Central memory CD4-positive, alpha-beta T cell (primary cell): ENCODE measurements around the gene CNDP1.
"Not testable (repeated sequence)": the region's sequence is repeated elsewhere in the genome, so short reads cannot be mapped to it uniquely, and the experiment has no call there.

Experiments
- DNase-seq: peaks from one replicate; pipeline ENCODE4 v3.0.0; 2022

Gene CNDP1

GRCh38 chr18:74521068-74521725, 13.1 kb upstream of the CNDP1 start:
- no peak for DNase-seq

DNA sequence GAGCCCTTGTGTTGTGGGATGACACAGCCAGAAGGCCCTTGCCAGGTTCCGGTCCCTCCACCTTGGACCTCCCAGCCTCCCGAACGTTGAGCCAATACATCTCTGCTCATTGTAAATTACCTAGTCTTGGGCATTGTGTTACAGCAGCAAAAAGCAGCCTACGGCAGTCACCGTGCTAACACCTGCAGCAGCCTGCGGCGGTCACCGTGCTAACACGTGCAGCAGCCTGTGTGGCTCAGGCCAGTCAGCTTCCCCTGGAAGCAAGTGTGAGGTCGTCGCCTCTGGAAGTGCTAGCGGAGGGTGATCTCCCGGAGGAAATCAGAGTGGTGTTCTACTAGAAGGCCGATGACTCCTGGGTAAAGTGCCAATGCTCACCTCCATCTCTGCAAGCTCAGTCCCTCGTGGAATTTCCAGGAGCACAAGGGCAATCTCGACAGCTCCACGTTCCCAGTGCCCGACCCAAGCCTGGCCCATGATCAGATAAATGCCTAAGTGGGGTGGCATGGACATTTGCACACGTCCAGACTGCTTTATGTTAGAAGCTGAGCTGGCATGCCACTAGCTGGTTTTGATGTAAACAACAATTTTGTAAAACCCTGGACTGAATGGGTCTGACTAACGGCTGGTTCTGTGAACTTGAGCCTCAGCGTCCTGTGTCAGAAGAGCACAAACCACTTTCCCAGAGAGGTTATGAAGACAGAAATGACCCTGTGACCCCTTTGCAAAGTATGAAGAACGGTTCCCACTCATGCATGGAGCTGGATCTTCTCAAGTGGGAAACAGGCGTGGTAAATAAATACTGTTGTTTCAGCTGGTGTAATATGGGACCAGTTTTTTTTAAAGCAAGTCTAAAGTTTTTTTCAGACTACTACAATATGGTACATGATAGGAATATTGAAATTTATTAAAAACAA, 11.4 kb upstream of the CNDP1 start:
- no peak for DNase-seq

DNA sequence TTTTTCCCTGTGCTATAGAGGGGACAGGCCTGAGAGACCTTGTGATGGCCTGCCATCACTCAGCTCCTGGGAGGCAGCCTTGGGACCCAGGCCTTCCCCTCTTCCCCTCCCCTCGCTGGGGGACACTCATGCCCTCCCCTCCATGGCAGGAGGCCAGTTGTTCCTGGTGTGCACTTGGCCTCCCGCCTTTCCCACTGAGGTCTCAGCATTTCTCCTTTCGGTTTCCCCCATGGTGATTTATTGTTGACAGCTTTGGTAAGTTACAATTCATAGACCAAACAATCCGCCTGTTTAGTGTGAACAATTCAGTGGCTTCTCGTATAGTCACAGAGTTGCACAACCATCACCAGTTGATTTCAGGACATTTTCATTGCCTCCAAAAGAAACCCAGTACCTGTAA, 10.2 kb upstream of the CNDP1 start:
- no peak for DNase-seq

- DNase-seq, result not testable (repeated sequence)
These were observed 9.4 kb upstream of the CNDP1 start for GRCh38 chr18:74524915-74525314.

DNA sequence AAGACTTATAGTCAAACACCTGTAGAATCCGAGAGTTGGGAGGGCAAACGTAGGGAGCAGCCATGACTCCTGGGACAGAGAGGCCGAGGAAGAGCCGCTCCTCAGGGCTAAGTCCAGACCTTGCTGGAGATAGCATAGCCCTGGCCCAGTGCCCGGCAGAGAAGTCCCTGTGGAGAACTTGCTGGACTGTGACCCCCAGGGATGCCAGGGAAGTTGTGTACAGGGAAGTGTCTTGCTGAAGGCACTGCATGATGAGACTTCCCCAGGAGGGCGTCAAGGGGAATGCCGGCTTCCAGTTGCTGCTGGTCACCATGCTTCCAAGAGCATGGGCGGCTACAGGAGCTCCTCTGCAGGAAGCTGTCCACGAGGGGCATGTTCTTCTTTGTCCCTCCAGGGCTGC, 8.6 kb upstream of the CNDP1 start:
- DNase-seq, result no peak

DNA sequence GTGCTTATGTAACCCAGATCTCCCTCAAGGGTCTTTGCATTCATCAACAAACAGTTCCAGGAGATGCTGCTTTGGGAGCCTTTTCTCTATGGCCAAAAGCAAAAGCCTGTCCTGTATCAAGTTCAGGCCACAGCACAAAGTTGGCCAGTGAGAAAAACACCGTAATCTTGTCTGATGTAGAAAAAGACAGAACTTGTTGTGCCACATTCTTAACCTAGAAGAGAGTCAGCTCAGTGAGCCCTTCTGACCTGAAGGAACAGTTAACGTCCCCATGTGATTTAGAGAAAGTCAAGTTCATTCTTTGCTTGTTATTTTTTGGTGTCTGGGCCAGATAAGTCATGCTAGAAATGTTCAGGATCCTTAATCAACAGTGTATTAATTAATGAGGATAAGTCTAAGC, 7.8 kb upstream of the CNDP1 start:
- no peak for DNase-seq

DNA sequence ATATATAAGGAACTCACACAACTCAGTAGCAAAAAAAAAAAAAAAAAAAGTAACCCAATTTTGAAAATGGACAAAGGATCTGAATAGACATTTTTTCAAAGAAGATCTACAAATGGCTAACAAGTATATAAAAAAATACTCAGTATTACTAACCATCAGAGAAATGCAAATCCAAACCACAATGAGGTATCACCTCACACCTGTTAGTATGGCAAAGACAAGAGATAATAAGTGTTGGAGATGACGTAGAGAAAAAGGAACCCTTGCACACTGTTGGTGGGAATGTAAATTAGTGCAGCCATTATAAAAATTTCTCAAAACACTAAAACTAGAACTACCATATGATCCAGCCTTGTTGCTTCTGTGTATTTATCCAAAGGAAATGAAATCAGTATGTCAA, 5.8 kb upstream of the CNDP1 start:
- DNase-seq, result no peak

- DNase-seq, result no peak
These were observed 5.4 kb upstream of the CNDP1 start for GRCh38 chr18:74528913-74529312.

- no peak for DNase-seq
These were observed 4.9 kb upstream of the CNDP1 start for GRCh38 chr18:74529378-74529777.

DNA sequence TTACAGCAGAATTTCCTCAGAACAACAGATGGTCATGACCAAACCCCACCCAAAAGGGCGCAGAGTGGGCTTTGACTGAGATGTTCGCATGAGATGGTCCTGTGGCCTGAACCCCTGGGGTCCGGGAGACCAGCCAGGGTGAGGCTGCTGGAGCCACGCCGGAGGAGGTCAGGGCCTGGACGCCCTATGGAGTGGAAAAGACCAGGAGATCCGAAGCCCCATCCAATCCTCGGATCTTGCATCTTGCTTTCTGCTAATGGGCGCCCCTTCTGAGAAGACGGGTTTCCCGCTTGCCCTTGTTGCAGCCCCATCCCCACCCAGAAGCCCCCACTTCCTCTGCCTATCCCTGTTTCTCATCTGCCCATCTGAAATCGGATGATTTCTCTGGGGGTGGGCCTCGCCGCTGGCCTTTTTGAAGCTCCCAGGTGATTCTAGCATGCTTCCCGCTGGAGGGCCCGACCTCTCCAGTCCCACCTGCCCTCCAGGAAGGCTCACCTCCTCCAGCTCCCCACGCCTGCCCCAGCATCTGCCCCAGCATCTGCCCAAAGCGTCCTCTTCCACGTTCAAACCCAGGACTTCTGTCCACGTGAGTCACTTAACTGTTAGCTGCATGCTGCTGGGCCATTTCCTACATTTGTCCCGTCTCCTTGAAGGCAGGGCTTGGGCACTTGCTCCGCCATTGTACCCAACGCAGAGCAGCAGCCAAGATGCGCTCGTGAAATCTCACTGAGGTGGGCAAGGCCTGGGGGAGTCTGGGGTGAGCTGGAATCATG, 4.3 kb upstream of the CNDP1 start:
- DNase-seq, result no peak

GRCh38 chr18:74530584-74530862, 3.8 kb upstream of the CNDP1 start:
- no peak for DNase-seq

- DNase-seq, result no peak
These were observed 3.3 kb upstream of the CNDP1 start for GRCh38 chr18:74531043-74531442.

- DNase-seq, result no peak
These were observed 1.7 kb upstream of the CNDP1 start for GRCh38 chr18:74532511-74533025.

- DNase-seq, result no peak
These were observed 634 bp upstream of the CNDP1 start for GRCh38 chr18:74533666-74534065.

DNA sequence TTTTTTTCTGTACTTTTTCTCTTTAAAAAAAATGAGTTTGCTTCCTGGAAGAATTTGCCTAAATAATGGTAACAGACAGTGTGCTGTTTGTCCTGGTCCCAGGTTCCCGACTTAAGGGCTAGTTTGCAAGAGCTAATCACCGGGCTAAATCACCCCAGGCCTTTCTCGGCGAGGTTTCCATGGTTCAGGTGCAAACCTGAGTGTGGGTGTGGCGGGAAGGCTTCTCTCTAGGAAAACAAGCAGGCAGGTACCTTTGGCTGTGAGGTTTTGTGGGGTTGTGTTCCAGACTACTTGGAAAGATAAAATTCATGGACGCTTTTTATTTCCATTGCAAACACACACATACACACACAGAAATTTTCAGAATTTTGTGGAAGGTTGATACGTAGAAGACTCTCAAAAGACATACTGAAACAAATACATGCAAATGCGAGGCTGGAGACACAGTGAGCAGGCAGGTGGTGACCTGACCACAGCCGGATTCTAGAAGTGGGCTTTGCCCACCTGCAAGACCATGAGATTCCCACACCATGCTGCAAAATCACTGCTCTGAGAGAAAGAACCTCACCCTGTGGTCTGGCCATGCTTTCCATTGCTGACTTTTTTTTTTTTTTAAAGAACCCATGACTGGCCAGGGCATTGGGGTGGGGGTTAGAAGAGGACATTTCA, 815 bp downstream of the CNDP1 start:
- no peak for DNase-seq

DNA sequence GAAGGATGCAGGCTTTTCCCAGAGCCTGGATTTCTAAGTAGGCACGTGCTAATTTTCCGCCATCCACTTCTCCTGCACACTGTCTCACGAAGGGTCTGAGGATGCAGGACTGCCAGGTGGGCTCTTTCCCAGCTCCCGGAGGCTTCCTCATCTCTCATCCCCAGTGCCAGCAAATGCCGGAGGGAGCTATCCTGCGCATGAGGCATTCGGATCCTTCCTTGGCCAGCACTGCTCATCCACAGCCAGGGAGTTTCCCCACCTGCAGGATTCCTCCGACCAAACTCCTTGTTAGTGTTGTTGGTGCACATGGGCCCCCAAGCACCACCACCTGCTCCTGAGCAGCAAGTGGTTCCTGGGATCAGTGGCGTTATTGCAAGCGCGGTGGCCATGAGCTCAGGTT, 5.0 kb downstream of the CNDP1 start:
- no peak for DNase-seq

DNA sequence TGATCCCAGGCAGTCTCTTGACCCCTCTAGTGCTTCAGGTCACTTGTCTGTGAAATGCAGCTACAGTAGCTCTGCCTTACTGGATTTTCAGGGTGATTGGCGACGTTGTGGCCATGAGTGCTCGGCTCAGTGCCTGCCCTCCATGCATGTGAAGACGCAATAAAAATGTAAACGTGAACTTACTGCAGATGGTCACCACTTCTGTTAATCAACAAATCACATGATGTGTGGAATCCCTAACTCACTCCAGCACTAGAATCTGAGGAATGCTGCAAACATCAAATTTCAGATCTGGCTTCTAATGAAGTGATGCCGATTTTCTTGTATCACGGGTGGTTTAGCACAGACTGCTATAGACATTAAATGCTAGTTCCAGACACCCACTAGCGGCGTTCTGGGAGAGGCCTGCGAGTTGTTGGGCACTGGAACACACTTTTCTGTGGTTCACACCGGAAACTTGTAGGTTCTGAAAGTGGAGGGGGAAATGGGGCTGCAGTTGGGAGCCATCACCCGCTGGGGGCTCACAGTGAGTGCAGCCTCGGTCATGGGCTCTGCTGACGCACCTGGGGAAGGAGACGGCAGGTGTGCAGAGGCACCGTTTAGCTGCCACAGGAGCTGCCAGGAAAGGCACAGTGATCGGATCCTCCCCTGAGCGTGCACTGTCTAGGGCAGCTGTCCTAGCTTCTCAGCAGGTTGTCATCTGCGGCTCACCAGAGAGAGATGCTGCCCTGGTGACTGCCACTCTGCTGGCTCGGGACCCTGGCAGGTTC, 6.5 kb downstream of the CNDP1 start:
- no peak for DNase-seq

DNA sequence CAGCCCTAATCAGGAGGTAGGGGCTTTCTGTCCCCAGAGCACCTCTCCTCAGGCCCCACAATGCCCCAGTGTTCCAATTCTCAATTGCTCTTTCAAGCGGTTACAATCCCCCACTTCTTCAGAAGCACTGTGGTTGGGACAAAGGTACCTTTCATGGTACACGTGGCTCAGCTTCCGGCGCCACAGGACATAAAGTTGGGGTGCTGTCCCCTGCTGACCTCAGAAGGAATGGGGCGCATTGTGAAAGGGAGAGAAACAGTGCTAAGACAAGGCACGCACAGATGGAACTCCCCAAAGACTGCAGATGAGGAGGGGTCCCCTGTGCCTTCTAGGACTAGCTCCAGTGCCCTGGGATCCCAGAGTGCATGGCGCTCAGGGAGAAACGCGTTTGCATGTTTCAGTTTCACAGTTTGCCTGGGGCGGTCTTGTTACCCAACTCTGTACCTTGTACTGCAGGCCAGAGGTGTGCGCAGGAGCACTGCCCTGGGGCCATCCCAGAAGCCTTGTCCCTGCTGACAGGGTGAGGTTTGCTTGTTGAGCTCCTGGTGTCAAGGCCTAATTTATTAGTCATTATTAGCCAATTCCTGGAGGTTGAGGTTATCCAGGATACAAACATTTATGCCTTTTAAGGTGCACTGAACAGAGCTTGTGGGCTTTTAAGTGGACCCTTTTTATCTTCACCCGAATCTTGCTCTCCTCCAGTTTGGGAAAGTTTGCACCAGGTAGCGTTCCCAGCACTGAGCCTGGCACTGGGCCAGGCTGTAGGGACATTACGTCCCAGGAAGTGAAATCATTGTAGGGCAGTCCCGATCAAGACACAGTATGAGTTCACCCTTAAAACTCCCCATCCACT, 7.6 kb downstream of the CNDP1 start:
- no peak for DNase-seq

- DNase-seq, result no peak
These were observed 10.6 kb downstream of the CNDP1 start for GRCh38 chr18:74544898-74545297.

DNA sequence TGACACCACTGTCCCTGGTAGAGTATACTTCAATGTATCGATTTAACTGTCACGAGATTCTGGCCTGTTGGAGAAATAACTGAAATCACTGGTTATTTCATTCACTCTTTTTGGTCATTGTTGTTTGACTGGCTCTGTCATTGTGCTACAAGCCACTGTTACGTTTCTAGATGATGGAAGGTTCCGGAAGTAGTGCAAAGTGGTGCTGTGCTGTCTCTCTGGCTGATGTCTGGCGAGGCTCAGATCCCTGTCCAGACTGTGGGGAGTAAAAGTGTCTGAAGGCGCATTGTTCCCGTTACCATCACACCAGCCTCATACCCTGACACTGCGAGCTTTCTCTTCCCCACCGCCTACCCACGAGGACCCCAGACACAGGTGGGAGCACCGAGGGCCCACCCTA, 11.7 kb downstream of the CNDP1 start:
- no peak for DNase-seq
